Ovary (tissue), 9 donors: ENCODE measurements around the gene HIRIP3. TPM values are rescaled to one million over a fixed set of nuclear protein-coding genes. Genes with fewer than 3 reads are reported as not detected.

Source experiments
- DNase-seq, 5 donors: peaks; one replicate each; pipeline ENCODE4 v3.0.0-alpha.2; 2019 to 2020
- H3K27ac ChIP-seq, 2 donors: fragments of 200-600 bp; one replicate each; pipeline versions ENCODE4 v1.5.1 to v1.8.0; 2019 to 2022
- H3K27me3 ChIP-seq: fragments of 200-600 bp; one replicate; pipeline ENCODE4 v1.8.0; 2022
- H3K36me3 ChIP-seq: fragments of 200-600 bp; sonication (generic); one replicate; pipeline ENCODE4 v1.5.1; 2019
- H3K4me1 ChIP-seq: one replicate; pipeline ENCODE4 v1.8.1; 2013; ENCODE audit warnings: mild to moderate bottlenecking, moderate library complexity; ENCODE audit not compliant: insufficient read depth
- H3K4me3 ChIP-seq: fragments of 200-600 bp; sonication (generic); one replicate; pipeline ENCODE4 v1.5.1; 2017
- H3K9me3 ChIP-seq, 2 donors: fragments of 200-600 bp in 1 of 2; sonication (generic) in 1 of 2; one replicate each; pipeline versions ENCODE4 v1.5.1 to v1.8.1; 2013 to 2019; ENCODE audit warnings: mild to moderate bottlenecking in 1 of 2, moderate library complexity in 1 of 2
- CTCF ChIP-seq, 3 donors: fragments of 450-650 bp in 2 of 3; fragments of 200-600 bp in 1 of 3; IDR thresholded peaks; one replicate each; pipeline versions ENCODE4 v1.5.1 to v1.8.0; 2016 to 2022; ENCODE audit warnings: antibody characterized with exemption in 3 of 3, mild to moderate bottlenecking in 1 of 3
- EP300 ChIP-seq: sonication (generic); formaldehyde crosslinking; IDR thresholded peaks from one replicate; pipeline ENCODE4 v1.6.1; 2017; ENCODE audit warnings: antibody characterized with exemption
- POLR2A ChIP-seq: fragments of 450-650 bp; IDR thresholded peaks from one replicate; pipeline ENCODE4 v1.6.1; 2017; ENCODE audit warnings: antibody characterized with exemption, mild to moderate bottlenecking, moderate library complexity
- WGBS, 3 donors: extraction: QIAGEN DNeasy Blood & Tissue Kit in 1 of 3; methylation state at CpG; one replicate each; pipeline versions ENCODE4 v1.1.5 to v1.1.7; 2013 to 2017; 5-methylcytosine and 5-hydroxymethylcytosine counted together
- intact Hi-C, 4 donors: fragments of 100-400 bp; cut with DNase I; formaldehyde crosslinking; loops; one replicate each; pipeline versions ENCODE4 v1.11.0 to v1.15.1; 2022 to 2023
- polyA plus RNA-seq, 2 donors: library from polyadenylated mRNA; stranded (reverse); fragments of 200-250 nt in 1 of 2; fragments of 350-450 nt in 1 of 2; fragmentation: Illumina TruSeq in 1 of 2; extraction: RNeasy Lipid Tissue Mini Kit (QIAGEN cat#74804) in 1 of 2; gene quantifications; one replicate each; pipeline ENCODE4 v1.2.3, GENCODE V29; 2013 to 2014
- total RNA-seq, 7 donors: library from RNA; depleted of rRNA in 2 of 7; stranded (reverse); fragments of >200 nt in 2 of 7; fragmentation: NEBNext Ultra II Directional in 3 of 7; extraction: Animal tissue kit (Norgen Biotek cat#: 25700) in 3 of 7; gene quantifications; one replicate each; pipeline versions ENCODE4 v1.1.0 to v1.2.4, GENCODE V29; 2016 to 2023
- donor health status: DM: no; HTN: no; CAD: no; lungs with moderate emphysema.
- donor health status: DM: no; HTN: no; CAD: no.
- donor health status: Bipolar disorder and iron deficiency.
- donor health status: DM: yes; HTN: yes; CAD: no.
- donor health status: DM: no; HTN: no; CAD: no.
- donor health status: DM: yes; HTN: yes; CAD: no.

The HIRIP3 gene
- total and polyA plus RNA-seq, 9 donors = 11.8 to 22.7 (median 17.1) TPM

GRCh38 chr16:30033270-30033669 lies 37.9 kb upstream of the HIRIP3 start:
- H3K27ac ChIP-seq = no peak overlapping the region
- DNase-seq = no peak
- H3K27me3 ChIP-seq = peaks cover 3% of the 10 kb centered on the region
- no peaks in the 10 kb centered on the region for H3K4me1 ChIP-seq
- H3K4me3 ChIP-seq = no peak overlapping the region
- no peaks in the 10 kb centered on the region for H3K9me3 ChIP-seq
- TF ChIP-seq EP300 (no peak), POLR2A (no peak)
- 42 to 65% (median 45%) methylated on average over 7 of the region's 7 CpGs for WGBS, 3 donors
- no peaks in the 10 kb centered on the region for H3K36me3 ChIP-seq
- intact Hi-C loops = loop anchor here in 1 of 4 donors (10.0 kb wide), 1 partner anchor 338 kb away; no protein-coding TSS in a partner anchor

- Histone ChIP-seq H3K27ac (no peak overlapping the region), H3K27me3 (peaks cover 3% of the 10 kb centered on the region), H3K4me1 (no peaks in the 10 kb centered on the region), H3K9me3 (no peaks in the 10 kb centered on the region), H3K36me3 (no peaks in the 10 kb centered on the region), H3K4me3 (no peak overlapping the region)
- TF ChIP-seq EP300 (no peak), CTCF (IDR thresholded peaks at IDR 0.05) (peak; percentile 46 to 50 (median 47)), POLR2A (no peak)
- DNase-seq = peak in 4 of 5 donors; percentile 36 to 51 (median 47)
- intact Hi-C loops = loop anchor here in 1 of 4 donors (10.0 kb wide), 1 partner anchor 337 kb away; no protein-coding TSS in a partner anchor
- WGBS, 3 donors = 18 to 23% (median 22%) methylated on average over 12 of the region's 12 CpGs
Measured at GRCh38 chr16:30032083-30032819, 36.8 kb upstream of the HIRIP3 start.

- H3K27ac ChIP-seq = no peak overlapping the region
- H3K9me3 ChIP-seq = no peaks in the 10 kb centered on the region
- H3K4me3 ChIP-seq = no peak overlapping the region
- no peak for DNase-seq
- intact Hi-C loops = loop anchor here in 1 of 4 donors (10.0 kb wide), 1 partner anchor 337 kb away; no protein-coding TSS in a partner anchor
- H3K36me3 ChIP-seq = no peaks in the 10 kb centered on the region
- 21 to 26% (median 21%) methylated on average over 11 of the region's 11 CpGs for WGBS, 3 donors
- H3K27me3 ChIP-seq = peaks cover 3% of the 10 kb centered on the region
- no peak for TF ChIP-seq CTCF (IDR thresholded peaks at IDR 0.05)
- no peak for TF ChIP-seq EP300
- no peak for TF ChIP-seq POLR2A
- H3K4me1 ChIP-seq = no peaks in the 10 kb centered on the region
Measured at GRCh38 chr16:30031477-30031918, 36.1 kb upstream of the HIRIP3 start.

GRCh38 chr16:30030841-30031413 lies 35.5 kb upstream of the HIRIP3 start, which contains the start of gene TLCD3B:
Gene TLCD3B (minus strand): TSS chr16:30031271. CDS start chr16:30030527, 744 bp downstream.
- no peak for DNase-seq
- Histone ChIP-seq H3K27ac (no peak within 1 kb of the TSS), H3K9me3 (no peaks in the 10 kb centered on the region), H3K4me1 (no peaks in the 10 kb centered on the region), H3K36me3 (no peaks in the 10 kb centered on the region), H3K27me3 (peaks cover 3% of the 10 kb centered on the region), H3K4me3 (no peak within 1 kb of the TSS)
- intact Hi-C loops = loop anchor here in 1 of 4 donors (10.0 kb wide), 1 partner anchor 336 kb away; no protein-coding TSS in a partner anchor
- no peak for TF ChIP-seq CTCF (IDR thresholded peaks at IDR 0.05)
- no peak for TF ChIP-seq EP300
- no peak for TF ChIP-seq POLR2A
- 2 to 3% (median 2%) methylated on average over 25 to 27 of the region's 27 CpGs for WGBS, 3 donors
